IMR-90 (cell line): ENCODE measurements around the gene GABRA6. TPM values are rescaled to one million over a fixed set of nuclear protein-coding genes. Genes with fewer than 3 reads are reported as not detected.

Experiments used
- ATAC-seq: fragments of 200-7000 bp; cut with Tn5 transposase; 2 replicates; pipeline ENCODE4 v1.9.1; 2020; ENCODE audit warnings: low read depth, mild to moderate bottlenecking, moderate library complexity
- BruUV-seq: library from RNA; stranded (reverse); fragments of 400-500 nt; replicated peaks from 2 replicates; lab custom pipeline; 2021; lab: Mats Ljungman, UMichigan
- CTCF ChIA-PET: fragments of 300-600 bp; formaldehyde crosslinking; extraction: SDS; loops from one replicate; lab custom pipeline; 2021; ENCODE audit warnings: antibody characterized with exemption; lab: Yijun Ruan, JAX
- POLR2A ChIA-PET: fragments of 300-600 bp; sonication (Branson Sonifier 250); formaldehyde crosslinking; loops from one replicate; lab custom pipeline; 2022; ENCODE audit warnings: antibody characterized with exemption; ENCODE audit not compliant: unreplicated experiment; lab: Charles Lee
- DNase-seq: peaks from one replicate; pipeline ENCODE4 v3.0.0; 2013
- H2AFZ ChIP-seq: replicated peaks from 2 replicates; pipeline ENCODE3; 2013; ENCODE audit warnings: low read length, mild to moderate bottlenecking; ENCODE audit not compliant: poor library complexity
- H2AK5ac ChIP-seq: 2 replicates; pipeline ENCODE4 v1.6.1; 2013; ENCODE audit warnings: low read depth, low read length, inconsistent platforms
- H2AK9ac ChIP-seq: replicated peaks from 2 replicates; pipeline ENCODE3; 2013; ENCODE audit warnings: mild to moderate bottlenecking, low read depth, low read length, moderate library complexity; ENCODE audit not compliant: poor library complexity
- H2BK120ac ChIP-seq: 2 replicates; pipeline ENCODE4 v1.6.1; 2013; ENCODE audit warnings: low read depth, low read length, inconsistent platforms
- H2BK15ac ChIP-seq: 3 replicates; pipeline ENCODE4 v1.6.1; 2013; ENCODE audit warnings: low read depth, low read length, inconsistent platforms
- H2BK20ac ChIP-seq: 2 replicates; pipeline ENCODE4 v1.6.1; 2013; ENCODE audit warnings: low read depth, mild to moderate bottlenecking, inconsistent platforms, low read length, moderate library complexity
- H2BK5ac ChIP-seq: 2 replicates; pipeline ENCODE4 v1.6.1; 2013; ENCODE audit warnings: mild to moderate bottlenecking, low read depth, low read length, inconsistent platforms; ENCODE audit not compliant: poor library complexity, severe bottlenecking
- H3K14ac ChIP-seq: replicated peaks from 2 replicates; pipeline ENCODE4 v1.6.1; 2013; ENCODE audit warnings: low read depth, low read length, inconsistent platforms
- H3K18ac ChIP-seq: 2 replicates; pipeline ENCODE4 v1.6.1; 2013; ENCODE audit warnings: low read depth, low read length, control low read depth
- H3K23ac ChIP-seq: 2 replicates; pipeline ENCODE4 v1.6.1; 2013; ENCODE audit warnings: low read depth, low read length, inconsistent platforms
- H3K27ac ChIP-seq: 2 replicates; pipeline ENCODE4 v1.5.1; 2013; ENCODE audit warnings: mild to moderate bottlenecking, control low read depth, low read length; ENCODE audit not compliant: insufficient read depth
- H3K27me3 ChIP-seq: 2 replicates; pipeline ENCODE4 v1.6.1; 2013; ENCODE audit warnings: low read length; ENCODE audit not compliant: control insufficient read depth, insufficient read depth
- H3K36me3 ChIP-seq: 2 replicates; pipeline ENCODE4 v1.6.1; 2013; ENCODE audit warnings: low read length, mixed read lengths; ENCODE audit not compliant: control insufficient read depth, insufficient read depth
- H3K4ac ChIP-seq: 2 replicates; pipeline ENCODE4 v1.6.1; 2013; ENCODE audit warnings: low read depth, low read length, inconsistent platforms
- H3K4me1 ChIP-seq: 2 replicates; pipeline ENCODE4 v1.6.1; 2013; ENCODE audit warnings: low read length, mixed read lengths; ENCODE audit not compliant: control insufficient read depth, insufficient read depth
- H3K4me2 ChIP-seq: 2 replicates; pipeline ENCODE4 v1.6.1; 2013; ENCODE audit warnings: low read depth, mild to moderate bottlenecking, control low read depth, low read length, moderate library complexity
- H3K4me3 ChIP-seq: 2 replicates; pipeline ENCODE4 v1.5.1; 2013; ENCODE audit warnings: low read depth, mild to moderate bottlenecking, control low read depth, low read length, moderate library complexity; ENCODE audit not compliant: insufficient read depth
- H3K56ac ChIP-seq: 2 replicates; pipeline ENCODE4 v1.6.1; 2013; ENCODE audit warnings: low read length, inconsistent platforms; ENCODE audit not compliant: insufficient read depth; ENCODE audit errors: extremely low read depth
- H3K79me1 ChIP-seq, 2 experiments: 2 replicates each; pipeline ENCODE4 v1.6.1; 2013; ENCODE audit warnings: low read length in 2 of 2, inconsistent platforms in 1 of 2, low read depth in 1 of 2
- H3K9ac ChIP-seq: 2 replicates; pipeline ENCODE4 v1.6.1; 2013; ENCODE audit warnings: low read depth, low read length, control low read depth
- H3K9me1 ChIP-seq: 2 replicates; pipeline ENCODE4 v1.6.1; 2013; ENCODE audit warnings: low read length, inconsistent platforms; ENCODE audit not compliant: insufficient read depth
- H3K9me3 ChIP-seq: 2 replicates; pipeline ENCODE4 v1.6.1; 2013; ENCODE audit warnings: low read length; ENCODE audit not compliant: control insufficient read depth, insufficient read depth
- H4K20me1 ChIP-seq: 2 replicates; pipeline ENCODE4 v1.6.1; 2013; ENCODE audit warnings: low read length, inconsistent platforms; ENCODE audit not compliant: insufficient read depth
- H4K5ac ChIP-seq: 2 replicates; pipeline ENCODE4 v1.6.1; 2013; ENCODE audit warnings: mild to moderate bottlenecking, low read depth, low read length, control low read depth
- H4K8ac ChIP-seq, 2 experiments: 2 replicates each; pipeline ENCODE4 v1.6.1; 2013; ENCODE audit warnings: low read depth in 2 of 2, low read length in 2 of 2, control low read depth in 1 of 2, inconsistent platforms in 1 of 2
- H4K91ac ChIP-seq: 2 replicates; pipeline ENCODE4 v1.6.1; 2013; ENCODE audit warnings: low read depth, low read length, inconsistent platforms; ENCODE audit not compliant: insufficient read depth
- BHLHE40 ChIP-seq: fragments of 150-350 bp; IDR thresholded peaks from 2 replicates; pipeline ENCODE4 v1.6.1; 2016; ENCODE audit warnings: mild to moderate bottlenecking, low read depth, low read length
- CEBPB ChIP-seq: IDR thresholded peaks from 2 replicates; pipeline ENCODE4 v1.6.1; 2012; ENCODE audit warnings: low read depth, low read length, improper control_type of control experiment
- CHD1 ChIP-seq: IDR thresholded peaks from 2 replicates; pipeline ENCODE4 v1.6.1; 2012; ENCODE audit warnings: low read depth, low read length, improper control_type of control experiment
- FOS ChIP-seq: fragments of 150-350 bp; IDR thresholded peaks from 2 replicates; pipeline ENCODE4 v1.6.1; 2016; ENCODE audit warnings: low read depth, low read length
- MAFK ChIP-seq: IDR thresholded peaks from 2 replicates; pipeline ENCODE4 v1.6.1; 2012; ENCODE audit warnings: low read depth, low read length, improper control_type of control experiment
- MAZ ChIP-seq: IDR thresholded peaks from 2 replicates; pipeline ENCODE4 v1.6.1; 2012; ENCODE audit warnings: low read depth, mild to moderate bottlenecking, low read length, improper control_type of control experiment, moderate library complexity, borderline replicate concordance
- MXI1 ChIP-seq: IDR thresholded peaks from 2 replicates; pipeline ENCODE4 v1.6.1; 2012; ENCODE audit warnings: low read depth, mild to moderate bottlenecking, low read length, moderate library complexity, borderline replicate concordance
- NFE2L2 ChIP-seq: fragments of 150-350 bp; IDR thresholded peaks from 2 replicates; pipeline ENCODE4 v1.6.1; 2016; ENCODE audit warnings: low read depth, mild to moderate bottlenecking, low read length
- POLR2A ChIP-seq: IDR thresholded peaks from 2 replicates; pipeline ENCODE4 v1.6.1; 2012; ENCODE audit warnings: mild to moderate bottlenecking, low read depth, low read length
- RAD21 ChIP-seq: IDR thresholded peaks from 2 replicates; pipeline ENCODE4 v1.6.1; 2012; ENCODE audit warnings: low read length, improper control_type of control experiment
- RCOR1 ChIP-seq: IDR thresholded peaks from 2 replicates; pipeline ENCODE4 v1.6.1; 2012; ENCODE audit warnings: mild to moderate bottlenecking, low read length, improper control_type of control experiment; ENCODE audit not compliant: insufficient replicate concordance
- RFX5 ChIP-seq: IDR thresholded peaks from 2 replicates; pipeline ENCODE4 v1.8.0; 2012; ENCODE audit warnings: low read depth, mild to moderate bottlenecking, low read length, moderate library complexity
- SMC3 ChIP-seq: fragments of 150-350 bp; IDR thresholded peaks from 2 replicates; pipeline ENCODE4 v1.6.1; 2016; ENCODE audit warnings: low read depth, mild to moderate bottlenecking, antibody characterized with exemption, low read length, moderate library complexity
- USF2 ChIP-seq: fragments of 150-350 bp; IDR thresholded peaks from 2 replicates; pipeline ENCODE4 v1.6.1; 2017; ENCODE audit warnings: mild to moderate bottlenecking, antibody characterized with exemption, low read length, low read depth
- WGBS, 2 experiments: methylation state at CpG; one replicate each; pipeline versions ENCODE4 v1.1.5 to v1.1.7; 2013; ENCODE audit warnings: missing lambda C conversion rate in 2 of 2; ENCODE audit not compliant: insufficient read length in 1 of 2; ENCODE audit errors: extremely low coverage in 2 of 2; 5-methylcytosine and 5-hydroxymethylcytosine counted together
- dilution Hi-C: fragments of 300-500 bp; cut with HindIII; formaldehyde crosslinking; loops from one replicate; pipeline ENCODE4 v1.14.3; 2018; ENCODE audit warnings: low sequenced_read_pairs; ENCODE audit not compliant: unreplicated experiment
- in situ Hi-C: fragments of 300-500 bp; cut with MboI; formaldehyde crosslinking; loops from 3 replicates; pipeline ENCODE4 v1.14.3; 2019; ENCODE audit warnings: low sequenced_read_pairs, inconsistent platforms, mixed read lengths
- intact Hi-C: fragments of 100-400 bp; cut with micrococcal nuclease; formaldehyde crosslinking; loops from 2 replicates; pipeline ENCODE4 v1.10.0; 2022
- polyA plus RNA-seq, 3 experiments: library from polyadenylated mRNA; depleted of rRNA; stranded (reverse); fragments of >200 nt; gene quantifications; 2 replicates each; pipeline ENCODE4 v1.2.3, GENCODE V29; 2012; ENCODE audit warnings: low replicate concordance in 1 of 3
- total RNA-seq: library from RNA; depleted of rRNA; stranded (reverse); fragments of >200 nt; gene quantifications from 2 replicates; pipeline ENCODE4 v1.2.3, GENCODE V29; 2012
- TF ChIP-seq, protein P1 (sequence below): conservative IDR thresholded peaks from 2 replicates; pipeline ENCODE4 v1.5.1; 2012; ENCODE audit warnings: mild to moderate bottlenecking, low read depth, low read length, improper control_type of control experiment
- TF ChIP-seq, protein P2 (sequence below): fragments of 150-350 bp; IDR thresholded peaks from 2 replicates; pipeline ENCODE4 v1.6.1; 2016; ENCODE audit warnings: low read depth, mild to moderate bottlenecking, low read length, moderate library complexity, borderline replicate concordance

The GABRA6 gene
- total and polyA plus RNA-seq, 2 of the 4 experiments (the other 2 are of a cell fraction), result not detected

DNA sequence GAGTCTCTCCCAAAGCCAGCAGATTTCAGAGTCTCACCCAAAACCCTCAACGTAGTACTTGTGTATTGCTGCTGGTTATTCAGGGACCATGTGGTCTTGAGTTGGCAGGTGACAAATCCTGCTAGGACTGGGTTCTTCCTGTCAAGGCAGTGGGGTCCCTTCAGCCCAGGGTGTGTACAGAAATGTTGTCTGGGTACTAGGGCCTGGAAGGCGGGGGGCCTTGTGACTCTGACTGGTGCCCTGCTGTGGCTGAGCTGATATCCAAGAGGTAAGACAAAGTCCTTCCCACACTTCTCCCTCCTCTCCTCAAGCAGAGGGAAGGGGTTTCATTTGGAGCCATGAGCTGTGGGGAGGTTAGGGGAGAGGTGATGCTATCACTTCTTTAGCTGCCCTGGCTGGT is 58.8 kb downstream of the GABRA6 start:
- intact Hi-C loops (no loop called here), in situ Hi-C loops (no loop called here), dilution Hi-C loops (no loop called here)
- ATAC-seq, result no peak
- DNase-seq, result no peak
- Histone ChIP-seq H3K9me3 (peaks cover 14% of the 10 kb centered on the region), H2AK9ac (no peak overlapping the region), H2AK5ac (no peak overlapping the region), H3K4me2 (no peak overlapping the region), H3K56ac (no peak overlapping the region), H3K4me1 (no peaks in the 10 kb centered on the region), H2AFZ (no peak overlapping the region), H3K18ac (no peak overlapping the region), H3K9me1 (no peaks in the 10 kb centered on the region), H3K14ac (no peak overlapping the region), H4K8ac (no peak overlapping the region), H3K9ac (no peak overlapping the region), H3K4me3 (no peak overlapping the region), H3K4ac (no peak overlapping the region), H4K91ac (no peak overlapping the region), H2BK120ac (no peak overlapping the region), H4K5ac (no peak overlapping the region), H3K36me3 (no peaks in the 10 kb centered on the region), H3K23ac (no peak overlapping the region), H3K27me3 (no peaks in the 10 kb centered on the region), H2BK20ac (no peak overlapping the region), H2BK5ac (no peak overlapping the region), H4K20me1 (no peaks in the 10 kb centered on the region), H2BK15ac (no peak overlapping the region), H3K79me1 (no peaks in the 10 kb centered on the region), H3K27ac (no peak overlapping the region)
- ChIA-PET POLR2A (no interaction called here), CTCF (no interaction called here)
- WGBS, 2 experiments, result no CpG with 5 or more reads among the region's 2 CpGs
- BruUV-seq, result no TSS peak
- TF ChIP-seq MAFK (no peak), BHLHE40 (no peak), SMC3 (no peak), RCOR1 (no peak), NFE2L2 (no peak), MAZ (no peak), CHD1 (no peak), RFX5 (no peak), MXI1 (no peak), USF2 (no peak), POLR2A (no peak), FOS (no peak), RAD21 (no peak), CEBPB (no peak)
- TF ChIP-seq, protein P1, sequence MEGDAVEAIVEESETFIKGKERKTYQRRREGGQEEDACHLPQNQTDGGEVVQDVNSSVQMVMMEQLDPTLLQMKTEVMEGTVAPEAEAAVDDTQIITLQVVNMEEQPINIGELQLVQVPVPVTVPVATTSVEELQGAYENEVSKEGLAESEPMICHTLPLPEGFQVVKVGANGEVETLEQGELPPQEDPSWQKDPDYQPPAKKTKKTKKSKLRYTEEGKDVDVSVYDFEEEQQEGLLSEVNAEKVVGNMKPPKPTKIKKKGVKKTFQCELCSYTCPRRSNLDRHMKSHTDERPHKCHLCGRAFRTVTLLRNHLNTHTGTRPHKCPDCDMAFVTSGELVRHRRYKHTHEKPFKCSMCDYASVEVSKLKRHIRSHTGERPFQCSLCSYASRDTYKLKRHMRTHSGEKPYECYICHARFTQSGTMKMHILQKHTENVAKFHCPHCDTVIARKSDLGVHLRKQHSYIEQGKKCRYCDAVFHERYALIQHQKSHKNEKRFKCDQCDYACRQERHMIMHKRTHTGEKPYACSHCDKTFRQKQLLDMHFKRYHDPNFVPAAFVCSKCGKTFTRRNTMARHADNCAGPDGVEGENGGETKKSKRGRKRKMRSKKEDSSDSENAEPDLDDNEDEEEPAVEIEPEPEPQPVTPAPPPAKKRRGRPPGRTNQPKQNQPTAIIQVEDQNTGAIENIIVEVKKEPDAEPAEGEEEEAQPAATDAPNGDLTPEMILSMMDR, result no peak
- TF ChIP-seq, protein P2, sequence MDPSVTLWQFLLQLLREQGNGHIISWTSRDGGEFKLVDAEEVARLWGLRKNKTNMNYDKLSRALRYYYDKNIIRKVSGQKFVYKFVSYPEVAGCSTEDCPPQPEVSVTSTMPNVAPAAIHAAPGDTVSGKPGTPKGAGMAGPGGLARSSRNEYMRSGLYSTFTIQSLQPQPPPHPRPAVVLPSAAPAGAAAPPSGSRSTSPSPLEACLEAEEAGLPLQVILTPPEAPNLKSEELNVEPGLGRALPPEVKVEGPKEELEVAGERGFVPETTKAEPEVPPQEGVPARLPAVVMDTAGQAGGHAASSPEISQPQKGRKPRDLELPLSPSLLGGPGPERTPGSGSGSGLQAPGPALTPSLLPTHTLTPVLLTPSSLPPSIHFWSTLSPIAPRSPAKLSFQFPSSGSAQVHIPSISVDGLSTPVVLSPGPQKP, result no peak
